Lung microvascular endothelial cell (primary cell): Measurements from ENCODE around the gene SLC44A2. TPM values are rescaled to one million over a fixed set of nuclear protein-coding genes. Genes with fewer than 3 reads are reported as not detected.

Source experiments
- DNase-seq, 2 donors: peaks; one replicate each; pipeline versions ENCODE4 v3.0.0 to v3.0.0-alpha.2; 2010; ENCODE audit warnings: low read depth in 2 of 2
- total RNA-seq: library from RNA; depleted of rRNA; stranded (reverse); fragments of >200 nt; gene quantifications from 2 replicates; pipeline ENCODE4 v1.2.1, GENCODE V29; 2014

The SLC44A2 gene
- total RNA-seq, 1 donor from 2014 or later, result 71.8 TPM

DNA sequence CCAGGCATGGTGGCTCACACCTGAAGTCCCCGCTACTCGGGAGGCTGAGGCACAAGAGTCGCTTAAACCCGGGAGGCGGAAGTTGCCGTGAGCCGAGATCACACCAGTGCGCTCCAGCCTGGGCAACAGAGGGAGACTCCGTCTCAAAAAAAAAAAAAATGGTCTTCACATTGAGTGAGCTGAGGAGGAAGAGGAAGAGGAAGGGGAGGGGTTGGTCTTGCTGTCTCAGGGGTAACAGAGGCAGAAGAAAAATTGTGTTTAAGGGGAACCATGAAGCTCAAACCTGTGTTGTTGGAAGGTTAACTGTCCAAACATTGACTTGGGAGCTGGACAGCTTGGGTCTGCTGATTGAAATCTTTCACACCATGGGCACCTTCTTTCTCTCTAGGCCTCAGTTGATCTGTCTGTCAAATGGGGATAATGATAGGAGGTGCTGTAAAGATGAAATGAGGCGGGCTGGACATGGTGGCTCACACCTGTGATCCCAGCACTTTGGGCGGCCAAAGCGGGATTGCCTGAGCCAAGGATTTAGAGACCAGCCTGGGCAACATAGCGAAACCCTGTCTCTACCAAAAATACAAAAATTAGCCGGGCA lies 9.8 kb upstream of the SLC44A2 start:
- no peak for DNase-seq

DNA sequence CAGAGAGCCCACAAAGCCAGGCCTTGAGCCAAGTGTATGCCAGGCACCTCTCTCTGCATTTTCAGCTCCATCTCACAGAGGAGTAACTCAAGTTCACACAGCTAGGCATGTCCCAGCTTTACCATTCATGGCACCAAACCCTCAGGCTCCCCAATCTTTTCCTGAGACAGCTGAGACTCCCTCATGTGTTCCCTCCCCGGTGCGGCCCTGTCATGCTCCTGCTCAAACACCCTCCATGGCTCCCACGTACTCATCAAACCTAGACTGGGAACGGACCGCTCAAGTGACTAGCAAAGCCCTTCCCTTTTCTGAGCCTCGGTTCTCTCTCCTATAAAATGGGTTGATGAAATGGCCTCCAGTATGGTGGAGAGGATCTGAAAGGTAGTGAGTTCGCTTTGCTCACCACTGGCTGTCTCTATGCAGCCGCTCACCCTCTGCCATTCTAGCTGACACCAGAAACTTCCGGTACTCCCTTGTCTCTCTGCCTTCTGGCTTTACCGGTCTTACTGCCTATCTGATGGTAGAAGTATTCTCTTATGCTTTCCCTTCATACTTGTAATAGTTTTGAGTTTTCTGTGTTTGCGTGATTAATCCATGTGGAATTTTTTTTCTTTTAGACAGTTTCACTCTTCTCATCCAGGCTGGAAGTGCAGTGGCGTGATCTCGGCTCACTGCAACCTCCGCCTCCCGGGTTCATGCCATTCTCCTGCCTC lies 7.8 kb upstream of the SLC44A2 start:
- DNase-seq, result no peak

DNA sequence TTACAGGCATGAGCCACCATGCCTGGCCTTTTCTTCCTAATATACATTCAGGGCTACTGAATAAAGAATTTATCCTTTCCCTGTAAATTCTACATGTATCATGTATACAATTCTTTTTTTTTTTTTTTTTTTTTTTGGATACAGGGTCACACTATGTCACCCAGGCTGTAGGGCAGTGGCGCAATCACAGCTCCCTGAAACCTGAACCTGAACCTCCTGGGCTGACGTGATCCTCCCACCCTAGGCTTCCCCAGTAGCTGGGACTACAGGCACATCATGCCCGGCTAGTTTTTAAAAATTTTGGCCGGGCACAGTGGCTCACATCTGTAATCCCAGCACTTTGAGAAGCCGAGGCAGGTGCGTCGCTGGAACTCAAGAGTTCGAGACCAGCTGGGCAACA lies 6.5 kb upstream of the SLC44A2 start:
- DNase-seq, result no peak

DNA sequence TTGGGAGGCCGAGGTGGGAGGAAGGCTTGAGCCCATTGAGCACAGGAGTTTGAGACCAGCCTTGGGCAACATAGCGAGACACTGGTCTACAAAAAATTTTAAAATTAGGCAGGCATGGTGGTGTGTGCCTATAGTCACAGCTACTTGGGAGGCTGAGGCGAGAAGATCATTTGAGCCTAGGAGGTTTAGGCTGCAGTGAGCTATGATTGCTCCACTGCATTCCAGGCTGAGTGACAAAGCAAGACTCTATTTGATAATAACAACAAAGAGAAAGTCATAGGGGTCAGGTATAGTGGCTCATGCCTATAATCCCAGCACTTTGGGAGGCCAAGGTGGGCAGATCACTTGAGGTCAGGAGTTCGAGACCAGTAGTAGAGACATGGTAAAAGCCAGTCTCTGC lies 4.6 kb upstream of the SLC44A2 start:
- no peak for DNase-seq

DNA sequence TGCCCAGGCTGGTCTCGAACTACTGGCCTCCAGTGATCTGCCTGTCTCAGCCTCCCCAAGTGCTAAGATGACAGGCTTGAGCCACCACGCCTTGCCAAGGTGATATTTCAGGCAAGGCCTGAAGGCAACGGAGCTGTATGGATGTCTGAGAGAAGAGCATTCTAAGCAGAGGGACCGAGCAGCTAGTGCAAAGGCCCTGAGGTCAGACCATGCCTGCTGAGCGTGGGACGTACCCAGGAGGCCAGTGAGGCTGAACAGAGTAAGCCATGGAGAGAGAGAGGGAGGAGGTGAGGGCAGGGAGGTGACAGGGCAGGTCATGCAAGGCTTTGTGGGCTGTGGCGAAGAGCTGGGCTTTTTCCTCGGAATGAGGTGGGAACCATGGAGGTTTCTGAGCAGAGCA lies 3.4 kb upstream of the SLC44A2 start:
- no peak for DNase-seq

DNA sequence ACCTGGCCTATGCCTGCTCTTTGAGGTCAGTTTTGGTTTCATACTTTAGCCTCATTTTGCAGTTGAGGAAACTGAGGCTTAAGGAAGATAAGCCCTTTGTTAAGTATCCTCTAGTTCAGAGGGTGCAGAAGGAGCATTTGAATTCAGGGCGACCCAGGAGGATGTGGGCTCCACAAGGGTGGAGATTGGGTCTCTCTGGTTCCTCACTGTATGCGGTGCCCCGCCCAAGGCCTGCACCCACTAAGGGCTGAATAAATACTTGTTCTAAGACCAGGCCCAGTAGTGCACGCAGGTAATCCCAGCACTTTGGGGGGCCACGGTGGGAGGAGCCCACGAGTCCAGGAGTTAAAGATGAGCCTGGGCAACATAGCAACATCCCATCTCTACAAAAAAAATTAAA lies 768 bp upstream of the SLC44A2 start:
- DNase-seq, result no peak

DNA sequence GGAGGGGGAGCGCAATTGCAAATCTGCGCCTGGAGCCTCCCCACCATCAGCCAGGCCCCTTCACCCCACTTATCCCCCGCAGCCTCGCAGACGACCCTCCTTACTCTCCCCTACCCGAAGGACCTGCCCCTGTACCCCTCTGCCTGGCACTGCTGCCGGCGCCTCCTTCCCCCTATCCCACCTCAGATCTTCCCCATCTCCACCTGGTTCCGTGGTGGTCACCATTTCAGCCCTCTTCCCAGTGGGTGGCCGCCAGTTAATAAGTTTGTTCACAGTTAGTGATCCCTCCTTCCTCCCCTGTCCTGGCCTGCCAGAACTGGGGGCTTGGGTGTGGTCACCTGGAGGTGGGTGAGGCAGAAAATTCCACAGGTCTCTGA lies 397 bp downstream of the SLC44A2 start:
- no peak for DNase-seq

DNA sequence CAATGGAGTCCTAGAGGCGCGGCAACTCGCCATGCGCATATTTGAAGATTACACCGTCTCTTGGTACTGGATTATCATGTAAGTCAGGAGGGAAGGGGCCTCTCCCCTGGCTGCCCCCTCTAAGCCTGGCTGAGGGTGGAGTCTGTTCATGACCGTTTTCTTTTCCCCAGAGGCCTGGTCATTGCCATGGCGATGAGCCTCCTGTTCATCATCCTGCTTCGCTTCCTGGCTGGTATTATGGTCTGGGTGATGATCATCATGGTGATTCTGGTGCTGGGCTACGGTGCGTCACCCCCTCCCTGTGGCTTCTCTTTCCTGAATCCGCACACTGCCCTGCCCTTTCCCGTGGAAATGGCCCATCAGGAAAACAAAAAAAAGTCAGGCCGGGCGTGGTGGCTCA lies 6.5 kb downstream of the SLC44A2 start:
- peak; percentile 71 to 86 for DNase-seq

DNA sequence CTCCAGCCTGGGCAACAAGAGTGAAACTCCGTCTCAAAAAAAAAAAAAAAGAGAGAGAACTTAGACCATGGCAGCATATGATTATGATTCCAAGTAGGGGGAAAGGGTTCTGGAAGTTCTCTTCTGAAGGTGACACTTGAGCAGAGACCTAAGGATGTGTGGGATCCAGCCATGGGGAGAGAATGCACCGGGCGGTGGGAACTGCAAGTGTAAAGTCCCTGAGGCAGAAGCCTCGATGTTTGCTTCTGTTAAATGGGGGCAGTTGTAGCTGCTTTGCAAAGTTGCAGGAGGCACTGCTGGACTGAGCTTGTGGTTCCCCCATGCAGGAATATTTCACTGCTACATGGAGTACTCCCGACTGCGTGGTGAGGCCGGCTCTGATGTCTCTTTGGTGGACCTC lies 9.1 kb downstream of the SLC44A2 start:
- DNase-seq, result no peak

DNA sequence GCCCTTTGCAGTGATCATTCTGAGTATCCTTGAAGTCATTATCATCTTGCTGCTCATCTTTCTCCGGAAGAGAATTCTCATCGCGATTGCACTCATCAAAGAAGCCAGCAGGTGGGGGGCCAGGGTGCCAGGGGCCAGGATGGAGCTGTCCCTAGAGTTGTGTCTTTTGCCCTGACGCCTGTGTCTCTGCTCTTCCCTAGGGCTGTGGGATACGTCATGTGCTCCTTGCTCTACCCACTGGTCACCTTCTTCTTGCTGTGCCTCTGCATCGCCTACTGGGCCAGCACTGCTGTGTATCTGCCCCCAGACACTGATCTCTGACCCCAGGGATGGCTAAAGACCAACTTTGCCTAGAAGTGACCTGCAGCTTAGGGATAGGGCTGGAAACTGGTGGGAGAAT lies 9.6 kb downstream of the SLC44A2 start:
- DNase-seq, result no peak

DNA sequence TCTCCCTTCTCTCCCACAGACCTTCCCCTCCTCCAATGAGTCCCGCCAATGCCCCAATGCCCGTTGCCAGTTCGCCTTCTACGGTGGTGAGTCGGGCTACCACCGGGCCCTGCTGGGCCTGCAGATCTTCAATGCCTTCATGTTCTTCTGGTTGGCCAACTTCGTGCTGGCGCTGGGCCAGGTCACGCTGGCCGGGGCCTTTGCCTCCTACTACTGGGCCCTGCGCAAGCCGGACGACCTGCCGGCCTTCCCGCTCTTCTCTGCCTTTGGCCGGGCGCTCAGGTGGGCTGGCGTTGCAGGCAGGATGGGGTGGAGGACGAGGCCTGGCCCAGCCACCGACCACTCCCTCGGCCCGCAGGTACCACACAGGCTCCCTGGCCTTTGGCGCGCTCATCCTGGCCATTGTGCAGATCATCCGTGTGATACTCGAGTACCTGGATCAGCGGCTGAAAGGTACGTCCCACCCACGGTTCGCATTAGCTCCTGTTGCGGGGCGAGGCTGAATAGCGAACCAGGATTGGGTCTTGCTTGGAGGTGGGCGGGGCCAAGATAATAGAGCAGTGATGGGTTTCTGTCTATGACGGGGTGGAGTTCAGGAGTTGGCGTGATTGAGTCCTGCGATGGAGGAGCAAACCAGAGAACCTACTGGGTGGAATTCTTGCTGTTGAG lies 11.1 kb downstream of the SLC44A2 start:
- DNase-seq, result no peak

DNA sequence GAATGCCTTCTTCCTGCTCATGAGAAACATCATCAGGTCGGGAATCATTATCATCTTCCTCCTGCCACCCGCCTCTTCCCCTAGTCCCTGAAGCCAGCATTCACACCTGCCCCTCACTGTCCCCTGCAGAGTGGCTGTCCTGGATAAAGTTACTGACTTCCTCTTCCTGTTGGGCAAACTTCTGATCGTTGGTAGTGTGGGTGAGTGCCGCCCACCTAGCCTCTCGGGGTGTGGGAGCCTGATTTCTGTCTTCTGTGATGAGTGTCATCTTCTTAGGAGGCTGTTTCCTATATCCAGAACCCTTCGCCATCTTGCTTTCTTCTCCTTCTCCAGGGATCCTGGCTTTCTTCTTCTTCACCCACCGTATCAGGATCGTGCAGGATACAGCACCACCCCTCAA lies 12.5 kb downstream of the SLC44A2 start:
- no peak for DNase-seq

DNA sequence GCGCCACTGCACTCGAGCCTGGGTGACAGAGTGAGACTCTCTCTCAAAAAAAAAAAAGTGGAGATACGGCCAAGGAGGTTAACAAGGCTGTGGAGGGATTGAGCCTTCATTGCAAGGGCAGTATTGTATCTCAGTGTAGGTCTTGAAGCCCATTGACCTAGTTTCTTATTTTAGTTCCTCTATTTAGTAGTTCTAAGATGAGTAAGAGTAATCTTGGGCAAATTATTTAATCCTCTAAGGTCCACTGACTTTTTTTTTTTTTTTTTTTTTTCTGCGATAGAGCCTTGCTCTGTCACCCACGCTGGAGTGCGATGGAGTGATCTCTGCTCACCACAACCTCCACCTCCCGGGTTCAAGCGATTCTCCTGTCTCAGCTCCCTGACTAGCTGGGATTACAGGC lies 14.5 kb downstream of the SLC44A2 start:
- no peak for DNase-seq

DNA sequence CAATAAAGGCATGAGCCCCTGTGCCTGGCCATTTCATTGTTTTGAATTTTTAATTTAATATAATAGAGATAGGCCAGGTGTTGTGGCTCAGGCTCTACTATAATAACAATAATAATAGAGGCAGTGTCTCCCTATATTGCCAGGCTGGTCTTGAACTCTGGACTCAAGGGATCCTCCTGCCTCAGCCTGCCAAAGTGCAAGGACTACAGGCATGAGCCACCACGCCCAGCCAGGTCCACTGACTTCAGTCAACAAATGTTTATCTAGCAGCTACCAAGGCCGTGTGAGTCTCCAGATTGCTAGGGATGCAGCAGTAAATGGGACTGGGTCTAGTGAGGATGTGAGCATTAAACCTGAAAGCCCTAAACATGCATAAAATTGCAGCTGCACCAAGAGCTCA lies 15.0 kb downstream of the SLC44A2 start:
- DNase-seq, result no peak

DNA sequence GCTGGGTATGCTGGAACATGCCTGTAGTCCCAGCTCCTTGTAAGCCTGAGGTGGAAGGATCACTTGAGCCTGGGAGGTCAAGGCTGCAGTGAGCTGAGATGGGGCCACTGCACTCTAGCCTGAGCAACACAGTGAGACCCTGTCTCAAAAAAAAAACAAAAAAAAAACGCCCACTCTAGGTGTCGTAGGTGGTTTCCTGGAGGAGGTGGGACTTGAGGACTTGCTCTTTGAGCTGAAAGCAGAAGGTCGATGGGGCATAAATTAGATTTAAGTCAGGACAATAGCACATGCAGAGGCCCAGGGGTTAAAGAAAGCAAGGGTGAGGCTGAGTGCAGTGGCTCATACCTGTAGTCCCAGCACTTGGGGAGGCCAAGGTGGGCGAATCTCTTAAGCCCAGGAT lies 15.9 kb downstream of the SLC44A2 start:
- no peak for DNase-seq

DNA sequence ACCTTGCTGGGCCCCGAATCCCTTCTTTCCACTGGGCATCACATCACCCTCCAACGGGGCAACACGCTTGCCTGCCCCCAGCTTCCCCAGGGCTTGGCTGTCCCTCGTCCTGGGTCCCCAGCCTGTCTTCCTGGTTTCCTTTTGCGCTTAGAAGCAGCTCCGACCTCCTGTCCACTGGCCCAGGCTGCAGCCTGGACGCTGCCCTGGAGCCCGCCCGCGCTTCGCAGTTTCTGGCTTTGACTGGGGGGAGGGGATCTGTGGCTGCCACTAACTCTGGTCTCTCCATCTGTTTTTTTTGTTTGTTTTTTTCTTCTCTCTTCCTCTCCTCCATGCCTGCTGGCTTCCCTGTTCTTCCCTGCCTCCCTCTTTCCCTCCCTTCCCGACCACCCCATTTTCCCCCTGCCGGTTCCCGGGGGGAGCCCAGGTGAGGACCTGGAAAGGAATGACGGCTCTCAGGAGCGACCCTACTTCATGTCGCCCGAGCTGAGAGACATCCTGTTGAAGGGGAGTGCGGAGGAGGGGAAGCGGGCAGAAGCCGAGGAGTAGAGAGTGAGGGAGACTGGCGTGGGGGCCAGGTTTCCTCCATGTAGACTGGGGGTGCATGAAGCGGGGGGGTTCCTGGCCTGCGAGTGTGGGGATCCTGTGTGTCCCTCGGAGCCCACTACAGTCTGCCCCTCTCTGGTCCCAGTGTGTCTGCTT lies 17.3 kb downstream of the SLC44A2 start:
- DNase-seq, result no peak

DNA sequence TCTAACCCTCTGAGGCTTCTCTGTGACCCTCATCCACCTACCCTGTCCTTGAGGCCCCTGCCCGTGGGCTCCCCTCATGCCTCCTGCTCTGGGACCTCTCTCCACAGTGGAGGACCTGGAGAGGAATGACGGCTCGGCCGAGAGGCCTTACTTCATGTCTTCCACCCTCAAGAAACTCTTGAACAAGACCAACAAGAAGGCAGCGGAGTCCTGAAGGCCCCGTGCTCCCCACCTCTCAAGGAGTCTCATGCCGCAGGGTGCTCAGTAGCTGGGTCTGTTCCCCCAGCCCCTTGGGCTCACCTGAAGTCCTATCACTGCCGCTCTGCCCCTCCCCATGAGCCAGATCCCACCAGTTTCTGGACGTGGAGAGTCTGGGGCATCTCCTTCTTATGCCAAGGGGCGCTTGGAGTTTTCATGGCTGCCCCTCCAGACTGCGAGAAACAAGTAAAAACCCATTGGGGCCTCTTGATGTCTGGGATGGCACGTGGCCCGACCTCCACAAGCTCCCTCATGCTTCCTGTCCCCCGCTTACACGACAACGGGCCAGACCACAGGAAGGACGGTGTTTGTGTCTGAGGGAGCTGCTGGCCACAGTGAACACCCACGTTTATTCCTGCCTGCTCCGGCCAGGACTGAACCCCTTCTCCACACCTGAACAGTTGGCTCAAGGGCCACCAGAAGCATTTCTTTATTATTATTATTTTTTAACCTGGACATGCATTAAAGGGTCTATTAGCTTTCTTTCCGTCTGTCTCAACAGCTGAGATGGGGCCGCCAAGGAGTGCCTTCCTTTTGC lies 18.0 kb downstream of the SLC44A2 start:
- DNase-seq, result peak in 1 of 2 donors; percentile 16

DNA sequence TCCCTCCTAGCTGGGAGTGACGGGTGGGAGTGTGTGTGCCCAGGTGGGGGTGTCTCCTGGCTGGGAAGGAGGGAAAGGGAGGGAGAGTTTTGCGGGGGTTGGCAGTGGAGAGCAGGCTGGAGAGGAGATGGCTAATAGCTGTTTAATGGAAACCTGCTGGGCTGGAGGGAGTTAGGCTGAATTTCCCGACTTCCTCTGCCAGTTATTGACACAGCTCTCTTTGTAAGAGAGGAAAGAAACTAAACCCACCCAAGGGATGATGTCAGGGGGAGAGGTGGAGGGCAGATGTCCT lies 18.6 kb downstream of the SLC44A2 start:
- peak in 1 of 2 donors; percentile 41 for DNase-seq

DNA sequence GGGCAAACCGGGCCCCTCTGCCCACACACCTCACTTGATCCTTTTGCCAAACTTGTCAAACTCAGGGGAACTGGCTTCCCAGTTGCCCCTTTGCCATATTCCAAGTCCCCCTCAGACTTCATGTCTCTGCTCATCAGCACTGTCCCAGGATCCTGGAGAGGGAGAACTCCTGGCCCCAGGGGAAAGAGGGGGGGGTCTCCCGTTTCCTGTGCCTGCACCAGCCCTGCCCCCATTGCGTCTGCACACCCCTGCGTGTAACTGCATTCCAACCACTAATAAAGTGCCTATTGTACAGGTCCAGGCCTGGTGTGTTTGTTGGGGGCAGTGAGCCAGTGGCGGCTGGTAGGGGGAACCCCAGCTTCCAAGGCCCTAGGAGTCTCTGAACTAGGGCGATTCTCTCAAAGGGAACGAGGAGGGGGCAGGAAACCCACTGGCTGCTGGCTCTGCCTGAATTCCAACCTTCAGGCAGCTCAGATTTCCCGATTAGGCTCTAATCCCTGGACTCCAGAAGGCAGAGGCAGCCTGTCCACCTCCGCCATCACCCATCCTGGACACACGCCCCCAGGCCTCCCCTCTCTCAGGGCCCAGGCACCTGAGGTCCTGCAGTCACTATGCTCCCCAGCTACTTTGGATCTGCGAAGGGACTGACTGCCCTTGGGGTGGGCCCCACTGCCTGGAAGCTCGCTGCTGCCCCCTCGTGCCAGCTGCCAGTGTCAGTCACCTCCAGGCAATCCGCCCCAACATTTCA lies 19.1 kb downstream of the SLC44A2 start:
- DNase-seq, result peak; percentile 80 to 85

DNA sequence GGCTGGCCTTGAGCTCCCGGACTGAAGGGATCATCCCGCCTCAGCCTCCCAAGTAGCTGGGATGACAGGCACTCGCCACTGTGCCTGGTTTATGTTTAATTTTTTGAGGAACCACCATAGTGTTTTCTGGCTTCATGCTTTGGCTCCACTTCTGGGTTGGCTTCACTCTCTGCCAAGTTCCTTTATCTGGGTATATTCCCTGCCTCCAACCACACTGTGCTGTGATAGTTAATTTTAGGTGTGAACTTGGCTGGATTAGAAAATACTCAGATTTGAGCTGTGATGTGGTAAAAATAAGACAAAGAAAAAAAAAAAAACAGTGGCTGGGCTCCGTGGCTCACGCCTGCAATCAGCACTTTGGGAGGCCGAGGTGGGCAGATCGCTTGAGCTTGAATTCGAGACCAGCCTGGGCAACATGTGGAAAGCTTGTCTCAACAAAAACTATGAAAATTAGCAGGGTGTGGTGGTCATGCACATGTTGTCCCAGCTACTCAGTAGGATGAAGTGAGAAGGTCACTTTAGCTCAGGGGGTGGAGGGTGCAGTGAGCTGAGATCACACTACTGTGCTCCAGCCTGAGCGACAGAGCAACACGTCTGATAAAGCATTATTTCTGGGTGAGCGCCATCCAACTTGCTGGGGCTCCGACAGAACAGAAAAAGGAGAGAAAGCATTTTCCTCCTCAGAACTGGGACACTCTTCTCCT lies 21.3 kb downstream of the SLC44A2 start:
- no peak for DNase-seq

DNA sequence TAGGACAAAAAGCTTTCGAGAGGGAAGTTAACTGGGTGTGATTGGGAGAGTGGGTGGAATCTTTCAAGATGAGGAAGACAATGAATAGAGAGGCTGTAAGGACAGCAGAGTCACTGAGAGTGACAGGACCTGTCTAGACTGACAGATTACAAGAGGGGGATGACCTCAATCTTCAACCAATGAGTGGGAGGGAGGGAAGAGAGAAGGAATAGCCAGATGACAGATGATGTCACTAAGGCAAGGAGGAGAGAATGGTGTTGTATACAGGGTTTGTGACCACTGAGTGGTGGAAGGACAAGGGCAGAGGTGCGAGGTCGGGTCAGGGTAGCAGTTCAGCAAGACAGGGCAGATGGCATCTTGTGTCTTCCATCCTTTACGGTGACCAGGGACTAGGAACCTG lies 23.0 kb downstream of the SLC44A2 start:
- DNase-seq, result no peak
